NCI-H1436 treated with DMSO at 0.1 percent for 48 hours (cell line): ENCODE results near the gene ZIC2.

Experiments
- DNase-seq: peaks from one replicate; lab custom pipeline; 2025; lab: John Stamatoyannopoulos, UW

Gene ZIC2

DNA sequence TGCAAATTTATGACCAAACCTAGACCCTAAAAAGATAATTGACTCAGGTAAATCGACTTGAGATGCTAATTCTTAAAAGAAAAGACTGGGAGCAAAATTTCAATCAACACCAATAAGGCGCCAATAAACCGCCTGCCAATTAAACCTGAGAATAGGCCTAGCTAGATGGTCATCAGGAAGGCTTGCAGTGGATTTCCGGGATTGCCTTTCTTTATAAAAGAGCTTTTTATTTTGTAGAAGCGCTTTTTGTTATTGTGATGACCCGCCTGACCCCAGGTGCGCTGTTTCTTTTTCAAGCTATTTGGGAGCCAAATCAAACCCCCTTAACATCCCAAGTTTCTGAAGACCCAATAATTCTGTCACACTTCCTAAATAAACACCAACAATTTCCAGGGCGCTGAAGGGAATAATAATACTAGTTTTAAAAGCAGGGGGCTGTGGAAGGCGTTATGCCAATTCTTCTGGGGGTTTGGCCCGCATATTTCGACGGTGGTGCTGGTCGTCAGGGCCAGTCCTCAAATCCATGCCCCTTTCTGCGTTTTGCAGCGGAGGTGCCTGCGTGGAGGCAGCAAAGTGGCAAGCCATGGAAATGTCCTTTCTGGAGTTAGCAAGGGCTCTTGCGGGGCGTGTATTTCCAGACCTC lies 7.2 kb upstream of the ZIC2 start:
- DNase-seq, result no peak

DNA sequence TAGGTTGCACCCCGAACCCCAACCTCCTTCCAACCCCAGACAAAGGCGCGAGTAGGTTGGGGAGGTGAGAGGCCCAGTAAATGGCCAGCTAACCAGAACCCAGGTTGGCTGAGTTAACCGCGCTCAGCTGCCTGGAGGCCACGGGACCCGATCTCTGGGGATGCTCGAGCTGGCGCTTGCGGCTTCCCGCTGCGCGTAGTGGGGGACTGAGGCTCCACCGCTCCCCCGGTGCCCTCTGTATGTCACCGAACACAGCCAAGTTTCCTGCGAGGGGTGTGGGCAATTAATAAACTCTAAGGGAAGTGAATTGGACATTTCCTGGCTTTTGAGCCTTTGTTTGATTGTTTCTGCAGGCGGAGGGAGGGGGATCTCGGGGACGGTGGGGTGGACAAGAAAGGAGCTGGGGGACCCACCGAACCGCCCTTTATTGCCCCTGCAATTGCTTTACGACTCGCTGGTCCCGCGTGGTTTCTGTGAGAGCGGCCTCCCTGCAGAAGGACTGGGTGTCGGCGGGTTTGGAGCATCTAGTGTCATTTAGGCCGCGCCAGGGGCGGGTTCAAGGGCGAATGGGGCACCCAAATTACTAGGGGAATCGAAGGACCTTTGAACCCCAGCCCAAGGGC lies 6.5 kb upstream of the ZIC2 start:
- DNase-seq, result no peak

GRCh38 chr13:99975626-99976025 lies 6.0 kb upstream of the ZIC2 start:
- no peak for DNase-seq

DNA sequence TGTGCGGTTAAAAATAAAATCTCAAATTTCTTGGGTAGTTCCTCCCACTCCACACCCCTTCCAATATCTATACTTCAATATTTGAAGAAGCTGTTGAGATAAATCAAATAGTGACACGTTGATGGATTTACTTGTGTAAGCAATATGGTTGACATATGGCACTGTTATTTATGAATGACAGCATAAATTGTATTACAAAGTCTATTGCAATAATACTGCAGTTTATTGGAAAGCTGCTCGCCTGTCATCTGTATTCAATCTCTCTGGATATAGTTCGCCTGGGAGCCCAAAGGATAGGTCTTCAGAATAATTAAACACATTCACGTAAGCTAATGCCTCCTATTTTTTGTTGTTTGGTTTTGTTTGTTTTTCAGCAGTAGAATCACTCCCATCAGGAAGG lies 5.0 kb upstream of the ZIC2 start:
- DNase-seq, result no peak

DNA sequence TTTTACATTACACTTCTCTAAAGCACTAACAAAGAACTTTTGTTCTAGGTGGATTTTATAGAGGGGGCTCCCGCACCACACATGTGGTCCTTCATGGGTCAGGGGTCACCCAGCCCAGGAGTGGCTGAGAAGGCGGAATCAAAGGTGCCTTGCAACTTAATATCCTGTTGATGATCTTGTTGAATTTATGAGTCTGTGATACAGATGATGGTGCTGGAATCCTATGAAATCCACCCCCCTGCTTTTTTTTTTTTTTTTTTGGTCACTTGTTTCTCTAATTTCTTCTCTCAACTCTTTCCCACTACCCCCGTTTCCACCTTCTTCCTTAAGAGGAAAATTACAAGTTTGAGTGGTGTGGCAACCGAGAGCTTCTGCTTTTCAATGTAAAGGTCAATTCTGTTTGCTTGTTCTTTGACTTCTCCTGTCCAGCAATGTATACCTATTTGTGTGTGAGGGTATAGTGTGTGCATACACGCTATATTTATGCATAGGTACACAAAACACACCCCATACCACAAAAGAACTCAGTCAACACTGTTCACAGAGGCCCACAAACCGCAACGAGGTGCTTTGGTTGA lies 4.2 kb upstream of the ZIC2 start:
- DNase-seq, result no peak

- DNase-seq, result no peak
Observed at GRCh38 chr13:99977912-99978798, 3.4 kb upstream of the ZIC2 start.

GRCh38 chr13:99978799-99979452 lies 2.7 kb upstream of the ZIC2 start:
- no peak for DNase-seq

DNA sequence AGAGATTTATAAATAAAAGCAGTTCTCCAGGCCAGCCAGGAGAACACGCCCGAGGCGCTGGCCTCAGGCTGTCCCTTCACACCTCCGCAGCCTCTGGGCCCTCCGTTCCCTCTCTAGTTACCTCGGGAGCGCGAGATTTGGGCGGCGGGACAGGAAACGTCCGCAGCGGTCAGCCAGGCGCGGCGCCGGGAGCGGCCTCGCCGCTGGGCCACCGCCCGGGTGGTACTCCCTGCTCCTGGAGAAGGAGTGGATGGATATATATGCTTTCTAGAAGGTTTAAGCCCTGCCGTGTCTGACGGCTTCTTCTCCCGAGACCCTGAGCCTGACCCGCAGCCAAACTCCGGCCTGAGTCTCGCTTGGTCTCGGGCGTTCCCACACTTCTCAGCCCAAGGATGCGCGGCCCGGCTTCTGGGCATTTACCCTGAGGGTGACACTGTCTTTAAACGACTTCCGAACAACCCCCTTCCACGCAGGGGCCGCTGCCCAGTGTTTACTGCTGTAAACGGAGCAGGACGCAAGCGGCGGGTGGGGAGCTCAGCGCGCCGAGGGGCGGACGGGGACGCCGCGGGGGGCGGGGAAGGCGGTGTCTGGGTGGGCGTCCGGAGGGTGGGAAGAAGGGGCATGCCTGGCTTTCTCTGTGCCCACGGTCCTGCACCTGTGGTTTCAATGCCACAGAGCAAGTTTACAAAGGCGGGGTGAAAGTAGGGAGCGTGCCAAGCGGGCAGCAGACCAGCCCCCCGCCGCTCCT lies 2.0 kb upstream of the ZIC2 start:
- no peak for DNase-seq

GRCh38 chr13:99980201-99980823 lies 1.3 kb upstream of the ZIC2 start:
- DNase-seq, result no peak

DNA sequence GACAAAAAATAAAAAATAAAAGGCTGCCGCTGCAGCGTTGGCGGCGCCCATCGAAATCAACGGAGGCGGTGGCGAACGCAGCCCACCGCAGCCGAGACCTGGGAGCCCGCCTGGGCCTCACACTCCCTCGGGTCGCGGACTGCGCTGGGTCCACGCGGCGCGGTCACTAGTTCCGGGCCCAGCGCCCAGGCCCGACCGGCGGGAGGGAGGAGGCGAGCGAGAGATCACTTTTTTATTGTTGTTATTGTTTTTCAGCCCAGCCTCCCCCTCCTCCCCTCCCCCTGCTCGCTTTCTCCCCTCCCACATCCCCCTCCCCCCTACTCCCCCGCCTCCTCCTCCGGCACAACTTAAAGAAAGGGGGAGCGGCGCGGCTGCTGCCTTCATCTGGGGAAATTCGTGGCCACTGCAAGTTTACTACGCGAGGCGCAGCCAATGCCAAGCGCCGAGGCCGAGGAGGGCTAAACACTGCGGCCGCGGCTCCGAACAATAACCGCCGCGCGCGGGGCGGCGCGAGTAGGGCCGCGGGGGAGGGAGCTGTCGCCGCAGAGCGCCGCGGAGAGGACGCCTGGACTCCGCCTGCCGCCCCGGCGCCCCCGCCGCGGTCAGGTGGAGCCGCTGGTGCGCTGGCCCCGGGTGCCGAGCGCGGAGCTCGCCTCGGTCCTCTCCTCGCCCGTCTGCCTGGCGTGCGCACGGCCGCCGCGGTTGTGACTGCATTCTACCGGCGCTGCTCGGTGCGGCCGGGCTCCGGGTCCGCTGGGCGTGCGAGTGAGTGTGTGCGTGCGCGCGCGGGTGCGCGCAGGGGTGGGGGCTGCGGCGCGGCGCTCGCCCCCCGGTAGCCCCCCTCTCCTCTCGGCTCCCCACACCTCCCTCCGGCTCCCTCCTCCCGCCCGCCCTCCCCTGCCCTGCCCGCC lies 505 bp upstream of the ZIC2 start:
- DNase-seq, result no peak

GRCh38 chr13:99982036-99982730 lies 599 bp downstream of the ZIC2 start:
- DNase-seq, result no peak

DNA sequence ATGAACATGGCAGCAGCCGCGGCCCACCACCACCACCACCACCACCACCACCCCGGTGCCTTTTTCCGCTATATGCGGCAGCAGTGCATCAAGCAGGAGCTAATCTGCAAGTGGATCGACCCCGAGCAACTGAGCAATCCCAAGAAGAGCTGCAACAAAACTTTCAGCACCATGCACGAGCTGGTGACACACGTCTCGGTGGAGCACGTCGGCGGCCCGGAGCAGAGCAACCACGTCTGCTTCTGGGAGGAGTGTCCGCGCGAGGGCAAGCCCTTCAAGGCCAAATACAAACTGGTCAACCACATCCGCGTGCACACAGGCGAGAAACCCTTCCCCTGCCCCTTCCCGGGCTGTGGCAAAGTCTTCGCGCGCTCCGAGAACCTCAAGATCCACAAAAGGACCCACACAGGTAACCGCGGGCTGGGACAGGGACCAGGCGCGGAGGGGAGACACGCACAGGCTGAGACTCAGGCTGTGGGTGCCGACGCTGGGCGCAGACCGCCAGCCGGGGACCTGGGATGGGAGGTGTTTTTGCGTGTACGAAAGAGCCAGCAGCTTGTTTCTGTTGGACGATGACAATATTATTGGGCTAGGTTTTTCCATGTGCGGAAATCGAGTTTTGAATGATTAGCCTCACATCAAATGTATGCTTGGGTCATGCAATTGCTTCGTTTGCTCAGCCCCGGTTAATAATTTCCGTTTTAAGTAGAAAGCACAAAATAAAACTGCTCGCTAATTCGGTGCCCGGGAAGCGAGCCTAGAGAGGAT lies 1.3 kb downstream of the ZIC2 start:
- no peak for DNase-seq

GRCh38 chr13:99983499-99984401 lies 2.2 kb downstream of the ZIC2 start:
- DNase-seq, result no peak

- DNase-seq, result no peak
Observed at GRCh38 chr13:99984461-99985240, 3.1 kb downstream of the ZIC2 start.

DNA sequence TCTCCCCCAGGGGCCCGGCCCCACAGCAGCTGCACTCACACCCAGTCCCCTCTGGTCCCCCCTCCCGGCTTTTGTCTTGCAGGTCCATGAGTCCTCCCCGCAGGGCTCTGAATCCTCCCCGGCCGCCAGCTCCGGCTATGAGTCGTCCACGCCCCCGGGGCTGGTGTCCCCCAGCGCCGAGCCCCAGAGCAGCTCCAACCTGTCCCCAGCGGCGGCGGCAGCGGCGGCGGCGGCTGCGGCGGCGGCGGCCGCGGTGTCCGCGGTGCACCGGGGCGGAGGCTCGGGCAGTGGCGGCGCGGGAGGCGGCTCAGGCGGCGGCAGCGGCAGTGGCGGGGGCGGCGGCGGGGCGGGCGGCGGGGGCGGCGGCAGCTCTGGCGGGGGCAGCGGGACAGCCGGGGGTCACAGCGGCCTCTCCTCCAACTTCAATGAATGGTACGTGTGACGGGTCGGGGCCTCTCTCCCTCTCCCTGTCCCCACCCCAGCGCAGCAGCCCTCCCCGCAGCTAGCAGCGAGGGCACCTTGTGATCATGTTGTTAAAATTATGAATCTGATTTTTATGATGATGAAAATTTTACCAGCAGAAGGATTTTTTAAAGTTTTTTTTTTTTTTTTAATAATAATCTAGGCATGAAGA lies 3.8 kb downstream of the ZIC2 start:
- no peak for DNase-seq

- DNase-seq, result no peak
Observed at GRCh38 chr13:99985886-99986527, 4.4 kb downstream of the ZIC2 start.
